Ovary (tissue), 3 donors: ENCODE results near the gene PUS10.

Experiments used
- CTCF ChIP-seq, 3 donors: fragments of 450-650 bp in 2 of 3; fragments of 200-600 bp in 1 of 3; IDR thresholded peaks; one replicate each; pipeline versions ENCODE4 v1.5.1 to v1.8.0; 2016 to 2022; ENCODE audit warnings: antibody characterized with exemption in 3 of 3, mild to moderate bottlenecking in 1 of 3
- EP300 ChIP-seq: sonication (generic); formaldehyde crosslinking; IDR thresholded peaks from one replicate; pipeline ENCODE4 v1.6.1; 2017; ENCODE audit warnings: antibody characterized with exemption
- POLR2A ChIP-seq: fragments of 450-650 bp; IDR thresholded peaks from one replicate; pipeline ENCODE4 v1.6.1; 2017; ENCODE audit warnings: antibody characterized with exemption, mild to moderate bottlenecking, moderate library complexity
- donor health status: DM: no; HTN: no; CAD: no.

- TF ChIP-seq CTCF (IDR thresholded peaks at IDR 0.05) = no peak
- TF ChIP-seq EP300 = no peak
- TF ChIP-seq POLR2A = no peak
Observed at GRCh38 chr2:61065714-61066709, 48.0 kb upstream of the PUS10 start, which contains the start of gene SANBR.
